Activated CD4-positive, alpha-beta T cell treated with anti-CD3 and anti-CD28 coated beads, Interleukin-2, Interleukin-6, amounts not matched to agents 100 ng/mL and 50 ng/mL, durations not matched to agents 16 hours and 8 hours (primary cell): ENCODE results near the gene CWF19L2.
A peak's percentile ranks its signal among the peaks of the same experiment; 100 is the strongest.
"Not testable (repeated sequence)": the region's sequence is repeated elsewhere in the genome, so short reads cannot be mapped to it uniquely, and the experiment has no call there.

ENCODE experiments used
- DNase-seq: peaks from one replicate; pipeline ENCODE4 v3.0.0-alpha.2; 2020

CWF19L2 gene

GRCh38 chr11:107457558-107458271, at the start of gene CWF19L2:
CWF19L2 (minus strand) TSS chr11:107457825; CDS start chr11:107457816, 9 bp downstream.
- peak; percentile 94 for DNase-seq

- no peak for DNase-seq
Observed at GRCh38 chr11:107505647-107506225, 48.1 kb upstream of the CWF19L2 start.

- DNase-seq: no peak
Observed at GRCh38 chr11:107504981-107505380, 47.4 kb upstream of the CWF19L2 start.

- no peak for DNase-seq
Observed at GRCh38 chr11:107501713-107502112, 44.1 kb upstream of the CWF19L2 start.

- DNase-seq: not testable (repeated sequence)
Observed at GRCh38 chr11:107497371-107497770, 39.7 kb upstream of the CWF19L2 start.

- DNase-seq: no peak
Observed at GRCh38 chr11:107496011-107496410, 38.4 kb upstream of the CWF19L2 start.

- no peak for DNase-seq
Observed at GRCh38 chr11:107494055-107494454, 36.4 kb upstream of the CWF19L2 start.

- no peak for DNase-seq
Observed at GRCh38 chr11:107493117-107493516, 35.5 kb upstream of the CWF19L2 start.

- DNase-seq: no peak
Observed at GRCh38 chr11:107490836-107491235, 33.2 kb upstream of the CWF19L2 start.

GRCh38 chr11:107482234-107482633, 24.6 kb upstream of the CWF19L2 start:
- no peak for DNase-seq

- DNase-seq: no peak
Observed at GRCh38 chr11:107478922-107479321, 21.3 kb upstream of the CWF19L2 start.

- DNase-seq: no peak
Observed at GRCh38 chr11:107477820-107478219, 20.2 kb upstream of the CWF19L2 start.

GRCh38 chr11:107473792-107474191, 16.2 kb upstream of the CWF19L2 start:
- DNase-seq: no peak

- no peak for DNase-seq
Observed at GRCh38 chr11:107472966-107473365, 15.3 kb upstream of the CWF19L2 start.

GRCh38 chr11:107468596-107468995, 11.0 kb upstream of the CWF19L2 start:
- DNase-seq: no peak

- DNase-seq: no peak
Observed at GRCh38 chr11:107467696-107468095, 10.1 kb upstream of the CWF19L2 start.

GRCh38 chr11:107466275-107466866, 8.7 kb upstream of the CWF19L2 start:
- DNase-seq: not testable (repeated sequence)

- DNase-seq: peak; percentile 36
Observed at GRCh38 chr11:107457205-107457557, 444 bp downstream of the CWF19L2 start.

GRCh38 chr11:107453594-107454286, 3.9 kb downstream of the CWF19L2 start:
- DNase-seq: no peak

- no peak for DNase-seq
Observed at GRCh38 chr11:107446822-107447431, 10.7 kb downstream of the CWF19L2 start.

GRCh38 chr11:107442715-107443215, 14.9 kb downstream of the CWF19L2 start:
- DNase-seq: no peak

- DNase-seq: no peak
Observed at GRCh38 chr11:107439586-107440167, 17.9 kb downstream of the CWF19L2 start.

- DNase-seq: no peak
Observed at GRCh38 chr11:107438148-107438547, 19.5 kb downstream of the CWF19L2 start.
